ENCODE results near the gene BPIFB4. TPM values are rescaled to one million over a fixed set of nuclear protein-coding genes. Genes with fewer than 3 reads are reported as not detected.

The BPIFB4 gene
- total and polyA plus RNA-seq, 9 of the 15 experiments (the other 6 are each of a cell fraction or from before 2014, with no cell fraction given) = not detected

- in situ Hi-C loops (cut with MboI) (no loop called here), intact Hi-C loops (cut with micrococcal nuclease) (no loop called here)
- WGBS (ENCODE audit: insufficient coverage, low coverage, missing lambda C conversion rate) = 4% methylated on average over 7 of the region's 7 CpGs
- POLR2A ChIA-PET = interaction anchor here (0.5 kb wide), 1 partner anchor 1018 kb away, joined by 4 read pairs; no protein-coding TSS in a partner anchor
- DNase-seq (ENCODE audit: extremely low read depth in 1 of 4, low spot score in 3 of 4) (no peak), FAIRE-seq (no peak), ATAC-seq (no peak)
- H3K27me3 ChIP-seq (ENCODE audit: control insufficient read depth in 2 of 2, insufficient read depth in 2 of 2, low read length in 2 of 2) = peaks cover 12 to 31% of the 10 kb centered on the region in 2 experiments; a peak in 3 of 5 replicates
- no TSS peak for BruUV-seq (replicated peaks)
- no peaks in the 10 kb centered on the region for H3K9me3 ChIP-seq (replicated peaks; ENCODE audit: control insufficient read depth, insufficient read depth, low read depth, low read length)
- no peak overlapping the region for H3K4me2 ChIP-seq (ENCODE audit: insufficient read depth, low read length)
- no peaks in the 10 kb centered on the region for H3K9me1 ChIP-seq (ENCODE audit: control insufficient read depth, insufficient read depth, low read length)
- H3K36me3 ChIP-seq (ENCODE audit: control insufficient read depth, insufficient read depth, low read length) = no peaks in the 10 kb centered on the region
- H3K79me2 ChIP-seq (ENCODE audit: control insufficient read depth, insufficient read depth, low read length) = no peaks in the 10 kb centered on the region
- H2AFZ ChIP-seq (ENCODE audit: low read depth, low read length) = no peak overlapping the region
- H3K27ac ChIP-seq (ENCODE audit: extremely low read depth, low read depth, low read length) = no peak overlapping the region
- peaks cover 7% of the 10 kb centered on the region; the same call in 1 of the 2 replicates for H4K20me1 ChIP-seq (replicated peaks; ENCODE audit: control insufficient read depth, insufficient read depth, low read length)
- no peak overlapping the region for H3K9ac ChIP-seq (ENCODE audit: insufficient read depth in 1 of 2, low read depth in 2 of 2, low read length in 2 of 2)
- no peak overlapping the region for H3K4me3 ChIP-seq
- CTCF ChIA-PET (ENCODE audit: low intra/inter-chr PET ratio) = no interaction called here
- H3K4me1 ChIP-seq (replicated peaks in 1 of 2; ENCODE audit: control insufficient read depth in 2 of 2, insufficient read depth in 2 of 2, low read length in 2 of 2) = peaks cover 0 to 5% of the 10 kb centered on the region in 2 experiments; a peak in 1 of 5 replicates
- TF ChIP-seq MTA1 (IDR thresholded peaks at IDR 0.05; ENCODE audit: borderline replicate concordance) (no peak), HEY1 (CRISPR knock-in tag; IDR thresholded peaks at IDR 0.05; ENCODE audit: borderline replicate concordance) (no peak), FIP1L1 (IDR thresholded peaks at IDR 0.05; ENCODE audit: low read depth, low read length, poor library complexity, severe bottlenecking) (no peak), ZNF347 (CRISPR knock-in tag; IDR thresholded peaks at IDR 0.05; ENCODE audit: low read depth) (no peak), ARHGAP35 (IDR thresholded peaks at IDR 0.05; ENCODE audit: partially characterized antibody) (no peak), SRSF9 (IDR thresholded peaks at IDR 0.05; ENCODE audit: borderline replicate concordance, low read depth, low read length) (no peak), DACH1 (IDR thresholded peaks at IDR 0.05; ENCODE audit: partially characterized antibody) (no peak), SAFB2 (IDR thresholded peaks at IDR 0.05; ENCODE audit: borderline replicate concordance, low read depth, low read length, severe bottlenecking) (no peak), ZNF133 (CRISPR knock-in tag; IDR thresholded peaks at IDR 0.05) (no peak), THAP12 (CRISPR knock-in tag; IDR thresholded peaks at IDR 0.05) (no peak), ZKSCAN1 (IDR thresholded peaks at IDR 0.05; ENCODE audit: low read depth, low read length) (peak; percentile 84), POLR2AphosphoS5 (IDR thresholded peaks at IDR 0.05; ENCODE audit: control insufficient read depth, insufficient read depth, low read depth, low read length) (no peak)
These were observed 2.1 kb downstream of the BPIFB4 start for GRCh38 chr20:33081411-33082154.

Data from K562 (cell line).